PC-3 (cell line): ENCODE results near the gene PRSS21.

ENCODE experiments used
- CTCF ChIP-seq: fragments of 300-600 bp; sonication (generic); conservative IDR thresholded peaks from 2 replicates; pipeline ENCODE4 v1.5.1; 2017; ENCODE audit warnings: antibody characterized with exemption, low read depth, mild to moderate bottlenecking, low read length
- EZH2 ChIP-seq: fragments of 300-600 bp; sonication (generic); IDR thresholded peaks from one replicate; pipeline ENCODE4 v1.6.1; 2017; ENCODE audit warnings: antibody characterized with exemption, mild to moderate bottlenecking, low read length; ENCODE audit not compliant: unreplicated experiment
- EZH2phosphoT487 ChIP-seq: fragments of 300-600 bp; sonication (generic); IDR thresholded peaks from 2 replicates; pipeline ENCODE4 v1.6.1; 2018; ENCODE audit warnings: mild to moderate bottlenecking, antibody characterized with exemption, low read length, borderline replicate concordance

- TF ChIP-seq EZH2 (no peak), CTCF (no peak), EZH2phosphoT487 (no peak)
Observed at GRCh38 chr16:2777903-2778629, 39.0 kb upstream of the PRSS21 start.
